HepG2 (cell line): ENCODE data around the gene P2RX1. TPM values are rescaled to one million over a fixed set of nuclear protein-coding genes. Genes with fewer than 3 reads are reported as not detected.

ENCODE experiments used
- GLI4 ChIP-seq: sonication (generic); formaldehyde crosslinking; IDR thresholded peaks from 2 replicates; pipeline ENCODE4 v1.5.1; 2020; ENCODE audit warnings: missing genetic modification reagents, mild to moderate bottlenecking, moderate library complexity, borderline replicate concordance
- HMG20A ChIP-seq: IDR thresholded peaks from 2 replicates; pipeline ENCODE4 v1.6.1; 2016; ENCODE audit warnings: borderline replicate concordance
- HNF4G ChIP-seq, 2 experiments: sonication (generic) in 1 of 2; formaldehyde crosslinking in 1 of 2; IDR thresholded peaks; 2 replicates each; pipeline versions ENCODE4 v1.4.0 to v1.6.1; 2011 to 2020; ENCODE audit warnings: borderline replicate concordance in 2 of 2, low read depth in 2 of 2, mild to moderate bottlenecking in 2 of 2, low read length in 1 of 2, missing genetic modification reagents in 1 of 2, moderate library complexity in 1 of 2
- HOXA3 ChIP-seq: sonication (generic); formaldehyde crosslinking; IDR thresholded peaks from 2 replicates; pipeline ENCODE4 v1.5.0; 2020; ENCODE audit warnings: missing genetic modification reagents
- NR2F6 ChIP-seq, 2 experiments: IDR thresholded peaks; 2 replicates each; pipeline ENCODE4 v1.6.1; 2016; ENCODE audit warnings: antibody characterized with exemption in 1 of 2, mild to moderate bottlenecking in 1 of 2
- PHB2 ChIP-seq: fragments of 450-650 bp; IDR thresholded peaks from 2 replicates; pipeline ENCODE4 v1.6.1; 2018; ENCODE audit not compliant: partially characterized antibody
- REL ChIP-seq: sonication (generic); formaldehyde crosslinking; conservative IDR thresholded peaks from 2 replicates; pipeline ENCODE4 v1.8.0; 2022; ENCODE audit warnings: mild to moderate bottlenecking, missing genetic modification reagents, moderate library complexity
- SOX5 ChIP-seq: IDR thresholded peaks from 2 replicates; pipeline ENCODE4 v1.6.1; 2016; ENCODE audit warnings: borderline replicate concordance
- ZNF136 ChIP-seq: sonication (generic); formaldehyde crosslinking; IDR thresholded peaks from 2 replicates; pipeline ENCODE4 v1.8.1; 2022; ENCODE audit warnings: low read depth, mild to moderate bottlenecking, moderate library complexity, missing genetic modification reagents
- ZNF331 ChIP-seq: sonication (generic); formaldehyde crosslinking; IDR thresholded peaks from 2 replicates; pipeline ENCODE4 v1.4.0; 2020; ENCODE audit warnings: missing genetic modification reagents
- ZNF615 ChIP-seq: sonication (generic); formaldehyde crosslinking; IDR thresholded peaks from 2 replicates; pipeline ENCODE4 v1.5.0; 2020; ENCODE audit warnings: mild to moderate bottlenecking, missing genetic modification reagents, borderline replicate concordance
- ZNF747 ChIP-seq: sonication (generic); formaldehyde crosslinking; IDR thresholded peaks from 2 replicates; pipeline ENCODE4 v1.8.1; 2023; ENCODE audit warnings: missing genetic modification reagents, mild to moderate bottlenecking, borderline replicate concordance
- ZNF761 ChIP-seq: sonication (generic); formaldehyde crosslinking; conservative IDR thresholded peaks from 2 replicates; pipeline ENCODE4 v1.4.0; 2020; ENCODE audit warnings: mild to moderate bottlenecking, missing genetic modification reagents
- polyA plus RNA-seq, 8 experiments: library from polyadenylated mRNA; depleted of rRNA in 3 of 8; stranded (reverse) in 7 of 8; unstranded in 1 of 8; fragments of >200 nt; fragmentation: Illumina TruSeq in 4 of 8; extraction: Trizol in 4 of 8; gene quantifications; 2 replicates each; pipeline versions ENCODE4 v1.2.1 to v1.2.3, GENCODE V29; 2011 to 2016; ENCODE audit warnings: low read depth in 4 of 8, missing spikeins in 1 of 8, mixed read lengths in 1 of 8; ENCODE audit not compliant: insufficient read depth in 1 of 8
- total RNA-seq, 5 experiments: library from RNA; depleted of rRNA; stranded (reverse); fragments of >200 nt; fragmentation: Illumina TruSeq; extraction: Trizol; gene quantifications; 2 replicates each; pipeline ENCODE4 v1.2.3, GENCODE V29; 2016; ENCODE audit warnings: low read depth in 1 of 5
- TF ChIP-seq, protein P1 (sequence below), 2 experiments: sonication (generic) in 1 of 2; formaldehyde crosslinking in 1 of 2; IDR thresholded peaks; 2 replicates each; pipeline versions ENCODE4 v1.5.1 to v1.6.1; 2011 to 2020; ENCODE audit warnings: borderline replicate concordance in 1 of 2, low read depth in 1 of 2, low read length in 1 of 2, mild to moderate bottlenecking in 1 of 2, missing genetic modification reagents in 1 of 2, moderate library complexity in 1 of 2
- TF ChIP-seq, protein P2 (sequence below): sonication (generic); formaldehyde crosslinking; IDR thresholded peaks from 2 replicates; pipeline ENCODE4 v1.4.0; 2020; ENCODE audit warnings: missing genetic modification reagents
- TF ChIP-seq, protein P3 (sequence below): sonication (generic); formaldehyde crosslinking; IDR thresholded peaks from 2 replicates; pipeline ENCODE4 v1.5.0; 2020; ENCODE audit warnings: mild to moderate bottlenecking, missing genetic modification reagents
- TF ChIP-seq, protein P4 (sequence below): sonication (generic); formaldehyde crosslinking; IDR thresholded peaks from 2 replicates; pipeline ENCODE4 v1.8.1; 2022; ENCODE audit warnings: low read depth, mild to moderate bottlenecking, missing genetic modification reagents
- TF ChIP-seq, protein P5 (sequence below): sonication (generic); formaldehyde crosslinking; IDR thresholded peaks from 2 replicates; pipeline ENCODE4 v1.5.0; 2020; ENCODE audit warnings: missing genetic modification reagents

P2RX1 gene
- total and polyA plus RNA-seq, 2 of the 13 experiments (the other 11 are each of a cell fraction or from before 2014, with no cell fraction given) = 0.04 to 0.50 TPM

DNA sequence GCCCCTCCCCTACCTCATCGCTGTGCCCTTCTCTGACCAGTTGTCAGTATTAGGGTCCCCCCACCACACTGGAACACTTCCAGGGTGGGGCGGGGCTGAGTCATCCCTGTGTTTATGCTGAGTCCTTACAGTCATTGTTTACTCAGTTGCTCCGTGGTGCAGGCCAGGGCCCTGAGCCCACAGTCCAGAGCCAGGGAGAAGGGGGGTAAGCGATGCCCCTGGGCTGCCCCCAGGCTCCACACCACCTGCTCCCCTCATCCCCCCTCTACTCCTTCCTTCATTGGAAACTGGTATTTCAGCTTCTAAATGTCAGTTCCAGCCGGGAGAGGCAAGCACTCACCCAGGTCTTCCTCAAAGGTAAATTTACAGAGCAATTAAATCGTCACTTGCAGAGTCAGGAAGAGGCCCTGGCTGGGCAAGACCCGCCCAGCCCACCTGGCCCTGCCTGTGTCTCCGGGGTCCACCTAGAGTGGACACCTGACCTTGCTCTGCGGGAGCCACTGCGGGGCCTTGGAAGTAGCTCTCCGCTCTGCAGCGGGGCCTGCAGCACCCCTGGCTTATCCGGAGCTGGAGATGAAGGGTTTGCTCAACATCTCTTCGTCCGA lies 43.1 kb upstream of the P2RX1 start (continued):
- TF ChIP-seq NR2F6 (IDR thresholded peaks at IDR 0.05) (no peak), NR2F6 (CRISPR knock-in tag; IDR thresholded peaks at IDR 0.05) (0 out of 2 replicates have a peak, but pooled peaks have one; percentile 24), ZNF747 (CRISPR knock-in tag) (no peak), ZNF331 (CRISPR knock-in tag) (no peak), ZNF761 (CRISPR knock-in tag) (no peak), SOX5 (CRISPR knock-in tag) (peak; percentile 42; the same call in 1 of the 2 replicates), HOXA3 (0 out of 2 replicates have a peak, but pooled peaks have one; percentile 4), REL (CRISPR knock-in tag) (no peak), ZNF615 (CRISPR knock-in tag) (no peak), GLI4 (CRISPR knock-in tag) (no peak), HNF4G (IDR thresholded peaks at IDR 0.05; ENCODE audit: borderline replicate concordance, low read depth, low read length) (no peak), HNF4G (CRISPR knock-in tag; IDR thresholded peaks at IDR 0.05; ENCODE audit: borderline replicate concordance, low read depth) (no peak), ZNF136 (CRISPR knock-in tag) (no peak), PHB2 (no peak), HMG20A (CRISPR knock-in tag) (no peak)
- TF ChIP-seq, protein P1, sequence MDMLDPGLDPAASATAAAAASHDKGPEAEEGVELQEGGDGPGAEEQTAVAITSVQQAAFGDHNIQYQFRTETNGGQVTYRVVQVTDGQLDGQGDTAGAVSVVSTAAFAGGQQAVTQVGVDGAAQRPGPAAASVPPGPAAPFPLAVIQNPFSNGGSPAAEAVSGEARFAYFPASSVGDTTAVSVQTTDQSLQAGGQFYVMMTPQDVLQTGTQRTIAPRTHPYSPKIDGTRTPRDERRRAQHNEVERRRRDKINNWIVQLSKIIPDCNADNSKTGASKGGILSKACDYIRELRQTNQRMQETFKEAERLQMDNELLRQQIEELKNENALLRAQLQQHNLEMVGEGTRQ (IDR thresholded peaks at IDR 0.05; ENCODE audit: low read depth, low read length) = no peak
- TF ChIP-seq, protein P1 (CRISPR knock-in tag; IDR thresholded peaks at IDR 0.05; ENCODE audit: borderline replicate concordance) = no peak
- TF ChIP-seq, protein P2, sequence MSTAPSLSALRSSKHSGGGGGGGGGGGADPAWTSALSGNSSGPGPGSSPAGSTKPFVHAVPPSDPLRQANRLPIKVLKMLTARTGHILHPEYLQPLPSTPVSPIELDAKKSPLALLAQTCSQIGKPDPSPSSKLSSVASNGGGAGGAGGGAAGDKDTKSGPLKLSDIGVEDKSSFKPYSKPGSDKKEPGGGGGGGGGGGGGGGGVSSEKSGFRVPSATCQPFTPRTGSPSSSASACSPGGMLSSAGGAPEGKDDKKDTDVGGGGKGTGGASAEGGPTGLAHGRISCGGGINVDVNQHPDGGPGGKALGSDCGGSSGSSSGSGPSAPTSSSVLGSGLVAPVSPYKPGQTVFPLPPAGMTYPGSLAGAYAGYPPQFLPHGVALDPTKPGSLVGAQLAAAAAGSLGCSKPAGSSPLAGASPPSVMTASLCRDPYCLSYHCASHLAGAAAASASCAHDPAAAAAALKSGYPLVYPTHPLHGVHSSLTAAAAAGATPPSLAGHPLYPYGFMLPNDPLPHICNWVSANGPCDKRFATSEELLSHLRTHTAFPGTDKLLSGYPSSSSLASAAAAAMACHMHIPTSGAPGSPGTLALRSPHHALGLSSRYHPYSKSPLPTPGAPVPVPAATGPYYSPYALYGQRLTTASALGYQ = no peak
- TF ChIP-seq, protein P3, sequence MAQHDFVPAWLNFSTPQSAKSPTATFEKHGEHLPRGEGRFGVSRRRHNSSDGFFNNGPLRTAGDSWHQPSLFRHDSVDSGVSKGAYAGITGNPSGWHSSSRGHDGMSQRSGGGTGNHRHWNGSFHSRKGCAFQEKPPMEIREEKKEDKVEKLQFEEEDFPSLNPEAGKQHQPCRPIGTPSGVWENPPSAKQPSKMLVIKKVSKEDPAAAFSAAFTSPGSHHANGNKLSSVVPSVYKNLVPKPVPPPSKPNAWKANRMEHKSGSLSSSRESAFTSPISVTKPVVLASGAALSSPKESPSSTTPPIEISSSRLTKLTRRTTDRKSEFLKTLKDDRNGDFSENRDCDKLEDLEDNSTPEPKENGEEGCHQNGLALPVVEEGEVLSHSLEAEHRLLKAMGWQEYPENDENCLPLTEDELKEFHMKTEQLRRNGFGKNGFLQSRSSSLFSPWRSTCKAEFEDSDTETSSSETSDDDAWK (CRISPR knock-in tag) = no peak
- TF ChIP-seq, protein P4, sequence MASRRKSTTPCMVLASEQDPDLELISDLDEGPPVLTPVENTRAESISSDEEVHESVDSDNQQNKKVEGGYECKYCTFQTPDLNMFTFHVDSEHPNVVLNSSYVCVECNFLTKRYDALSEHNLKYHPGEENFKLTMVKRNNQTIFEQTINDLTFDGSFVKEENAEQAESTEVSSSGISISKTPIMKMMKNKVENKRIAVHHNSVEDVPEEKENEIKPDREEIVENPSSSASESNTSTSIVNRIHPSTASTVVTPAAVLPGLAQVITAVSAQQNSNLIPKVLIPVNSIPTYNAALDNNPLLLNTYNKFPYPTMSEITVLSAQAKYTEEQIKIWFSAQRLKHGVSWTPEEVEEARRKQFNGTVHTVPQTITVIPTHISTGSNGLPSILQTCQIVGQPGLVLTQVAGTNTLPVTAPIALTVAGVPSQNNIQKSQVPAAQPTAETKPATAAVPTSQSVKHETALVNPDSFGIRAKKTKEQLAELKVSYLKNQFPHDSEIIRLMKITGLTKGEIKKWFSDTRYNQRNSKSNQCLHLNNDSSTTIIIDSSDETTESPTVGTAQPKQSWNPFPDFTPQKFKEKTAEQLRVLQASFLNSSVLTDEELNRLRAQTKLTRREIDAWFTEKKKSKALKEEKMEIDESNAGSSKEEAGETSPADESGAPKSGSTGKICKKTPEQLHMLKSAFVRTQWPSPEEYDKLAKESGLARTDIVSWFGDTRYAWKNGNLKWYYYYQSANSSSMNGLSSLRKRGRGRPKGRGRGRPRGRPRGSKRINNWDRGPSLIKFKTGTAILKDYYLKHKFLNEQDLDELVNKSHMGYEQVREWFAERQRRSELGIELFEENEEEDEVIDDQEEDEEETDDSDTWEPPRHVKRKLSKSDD (CRISPR knock-in tag) = no peak
- TF ChIP-seq, protein P5, sequence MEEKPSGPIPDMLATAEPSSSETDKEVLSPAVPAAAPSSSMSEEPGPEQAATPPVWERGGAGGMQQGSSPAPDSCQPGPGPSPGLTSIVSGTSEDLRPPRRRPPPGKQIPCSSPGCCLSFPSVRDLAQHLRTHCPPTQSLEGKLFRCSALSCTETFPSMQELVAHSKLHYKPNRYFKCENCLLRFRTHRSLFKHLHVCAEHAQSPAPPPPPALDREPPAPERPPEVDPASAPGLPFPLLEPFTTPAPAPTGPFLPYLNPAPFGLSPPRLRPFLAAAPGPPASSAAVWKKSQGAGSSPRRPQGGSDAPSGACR (CRISPR knock-in tag) = peak; percentile 67; the same call in 1 of the 2 replicates
